ENCODE results near the gene CEMIP.
"Not testable (repeated sequence)": the region's sequence is repeated elsewhere in the genome, so short reads cannot be mapped to it uniquely, and the experiment has no call there.

CEMIP gene

GRCh38 chr15:80950291-80951078 lies 171.3 kb downstream of the CEMIP start:
- DNase-seq (ENCODE audit: low read depth in 2 of 2): no peak

GRCh38 chr15:80951941-80952340 lies 172.8 kb downstream of the CEMIP start:
- no peak for DNase-seq (ENCODE audit: low read depth in 2 of 2)

GRCh38 chr15:80953001-80953952 lies 174.1 kb downstream of the CEMIP start:
- no peak for DNase-seq (ENCODE audit: low read depth in 2 of 2)

- no peak for DNase-seq (ENCODE audit: low read depth in 2 of 2)
These were observed 175.0 kb downstream of the CEMIP start for GRCh38 chr15:80953953-80954778.

DNA sequence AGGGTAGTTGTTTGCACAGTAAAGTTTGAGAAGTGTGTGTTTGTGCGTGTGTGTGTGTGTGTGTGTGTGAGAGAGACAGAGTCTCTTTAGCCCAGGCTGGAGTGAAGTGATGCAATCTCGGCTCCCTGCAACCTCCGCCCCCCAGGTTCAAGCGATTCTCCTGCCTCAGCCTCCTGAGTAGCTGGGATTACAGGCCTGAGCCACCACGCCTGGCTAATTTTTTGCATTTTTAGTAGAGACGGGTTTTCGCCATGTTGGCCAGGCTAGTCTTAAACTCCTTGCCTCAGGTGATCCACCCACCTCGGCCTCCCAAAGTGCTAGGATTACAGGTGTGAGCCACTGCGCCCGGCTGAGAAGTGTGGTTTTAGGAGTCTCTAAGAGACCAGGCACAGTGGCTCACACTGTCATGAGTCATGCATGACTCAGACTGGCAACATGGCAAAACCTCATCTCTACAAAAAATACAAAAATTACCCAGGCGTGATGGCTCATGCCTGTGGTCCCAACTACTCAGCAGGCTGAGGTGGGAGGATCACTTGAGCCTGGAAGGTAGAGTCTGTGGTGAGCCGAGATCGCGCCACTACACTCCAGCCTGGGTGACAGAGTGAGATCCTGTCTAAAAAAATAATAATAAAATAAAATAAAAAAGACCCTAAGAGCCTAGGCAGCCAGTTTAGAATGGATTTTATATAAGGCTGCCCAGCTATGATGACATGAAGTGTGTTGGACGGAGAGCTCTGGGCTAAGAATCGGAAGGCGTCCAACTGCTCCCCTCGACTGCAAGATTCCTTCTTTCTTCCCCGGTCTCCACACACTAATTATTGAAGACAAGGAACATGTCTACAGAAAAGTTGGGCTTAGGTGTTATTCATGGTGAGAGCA lies 176.6 kb downstream of the CEMIP start:
- DNase-seq (ENCODE audit: low read depth in 2 of 2): peak in 1 of 2 donors; percentile 14

DNA sequence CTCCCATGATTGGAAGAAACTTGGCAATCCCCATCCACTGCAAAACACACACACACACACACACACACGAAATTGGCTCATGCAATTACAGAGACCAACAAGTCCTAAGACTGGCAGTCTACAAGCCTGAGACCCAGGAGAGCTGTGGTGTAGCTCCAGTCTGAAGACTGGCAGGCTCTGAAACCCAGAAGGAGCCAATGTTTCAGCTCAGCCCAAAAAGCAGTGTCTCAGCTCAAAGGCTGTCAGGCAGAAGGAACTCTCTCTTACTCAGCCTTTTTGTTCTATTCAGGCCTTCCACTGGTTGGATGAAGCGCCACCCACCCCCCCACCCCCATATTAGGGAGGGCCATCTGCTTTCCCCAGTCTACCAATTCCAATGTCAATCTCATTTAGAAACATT lies 178.4 kb downstream of the CEMIP start:
- DNase-seq (ENCODE audit: low read depth in 2 of 2): no peak

- DNase-seq (ENCODE audit: low read depth in 2 of 2): no peak
These were observed 178.8 kb downstream of the CEMIP start for GRCh38 chr15:80957976-80958375.

DNA sequence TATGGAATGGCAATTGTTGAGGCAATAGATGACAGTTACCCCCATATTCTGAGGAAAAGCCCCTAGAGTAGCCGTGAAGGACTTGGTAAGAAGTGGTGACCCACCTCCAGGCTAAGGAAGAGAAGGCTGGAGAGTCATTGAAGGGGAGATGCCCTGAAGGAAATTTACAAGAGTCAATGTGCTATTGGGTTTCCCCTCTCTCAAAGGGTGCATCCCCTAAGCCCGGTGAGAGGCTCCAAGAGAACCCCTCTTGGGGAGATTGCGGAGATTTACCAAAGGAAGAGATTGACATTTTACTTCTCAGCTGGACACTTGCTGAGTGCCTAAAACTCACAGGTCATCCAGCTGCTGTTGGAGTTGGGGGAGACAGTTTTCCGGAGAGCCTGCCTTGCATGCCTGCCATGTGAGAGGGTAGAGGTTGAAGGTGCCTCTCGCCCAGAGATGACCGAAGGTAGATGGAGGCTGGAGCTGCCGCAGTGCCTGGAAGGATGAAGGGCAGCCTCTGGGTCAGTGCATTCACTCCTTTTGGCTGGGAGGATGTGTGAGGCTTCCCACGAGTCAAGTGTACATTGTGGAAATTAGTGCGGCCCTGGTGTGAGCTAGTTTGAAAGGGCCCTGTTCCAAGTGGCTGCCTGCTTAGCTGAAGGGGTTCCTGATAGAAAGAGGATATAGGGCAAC lies 179.8 kb downstream of the CEMIP start:
- DNase-seq (ENCODE audit: low read depth in 2 of 2): no peak

- DNase-seq (ENCODE audit: low read depth in 2 of 2): not testable (repeated sequence)
These were observed 186.3 kb downstream of the CEMIP start for GRCh38 chr15:80965454-80965853.

DNA sequence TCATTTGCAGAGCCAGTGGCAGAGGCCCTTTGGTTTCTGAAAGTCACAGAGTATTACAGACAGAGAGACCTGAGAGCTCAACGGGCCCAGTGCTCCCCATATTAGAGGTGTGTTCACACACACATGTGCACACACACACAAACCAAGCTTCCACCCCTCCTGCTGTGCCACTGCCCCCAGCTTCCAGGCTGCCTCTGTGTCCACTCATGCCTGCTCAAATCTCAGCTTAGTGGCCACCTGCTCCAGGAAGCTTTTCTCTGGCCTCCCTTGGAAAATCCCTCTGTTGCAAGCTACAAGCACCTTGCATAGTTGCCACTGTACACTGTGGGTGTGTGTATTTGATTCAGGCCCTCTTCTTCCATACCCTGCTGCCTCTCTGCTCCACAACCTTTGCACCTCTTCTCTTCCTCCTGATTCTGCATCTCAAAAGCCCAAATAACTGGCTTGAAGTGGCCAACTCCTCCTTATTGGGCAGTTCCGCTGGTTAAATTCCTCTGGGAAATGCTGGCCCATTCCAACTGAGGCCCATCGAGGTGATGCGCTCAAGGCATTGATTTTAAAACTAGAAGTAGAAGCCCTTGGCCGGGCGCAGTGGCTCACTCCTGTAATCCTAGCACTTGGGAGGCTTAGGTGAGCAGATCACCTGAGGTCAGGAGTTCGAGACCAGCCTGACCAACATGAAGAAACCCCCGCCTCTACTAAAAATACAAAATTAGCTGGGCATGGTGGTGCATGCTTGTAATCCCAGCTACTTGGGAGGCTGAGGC lies 187.4 kb downstream of the CEMIP start:
- DNase-seq (ENCODE audit: low read depth in 2 of 2): no peak

DNA sequence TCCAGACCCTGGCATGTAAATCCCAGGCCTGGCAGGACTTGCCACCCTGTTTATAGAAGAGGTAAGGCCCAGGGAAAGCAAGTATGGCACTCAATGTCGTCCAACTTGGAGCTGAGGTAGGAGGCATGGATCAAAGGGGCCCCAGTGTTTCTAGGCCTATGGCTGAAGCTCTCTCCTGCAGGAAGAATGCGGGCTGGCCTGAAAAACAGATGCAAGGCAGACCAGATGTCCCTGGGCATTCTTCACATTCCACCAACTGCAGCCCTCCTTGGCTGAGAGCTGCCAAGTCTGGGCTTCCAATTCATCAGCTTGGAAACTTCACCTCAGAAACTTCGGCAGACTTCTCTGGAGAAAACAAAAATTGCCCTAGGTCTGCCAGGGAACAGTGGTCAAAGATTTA lies 188.3 kb downstream of the CEMIP start:
- no peak for DNase-seq (ENCODE audit: low read depth in 2 of 2)

GRCh38 chr15:80967991-80968510 lies 188.9 kb downstream of the CEMIP start:
- DNase-seq (ENCODE audit: low read depth in 2 of 2): no peak

GRCh38 chr15:80969316-80969715 lies 190.1 kb downstream of the CEMIP start:
- no peak for DNase-seq (ENCODE audit: low read depth in 2 of 2)

DNA sequence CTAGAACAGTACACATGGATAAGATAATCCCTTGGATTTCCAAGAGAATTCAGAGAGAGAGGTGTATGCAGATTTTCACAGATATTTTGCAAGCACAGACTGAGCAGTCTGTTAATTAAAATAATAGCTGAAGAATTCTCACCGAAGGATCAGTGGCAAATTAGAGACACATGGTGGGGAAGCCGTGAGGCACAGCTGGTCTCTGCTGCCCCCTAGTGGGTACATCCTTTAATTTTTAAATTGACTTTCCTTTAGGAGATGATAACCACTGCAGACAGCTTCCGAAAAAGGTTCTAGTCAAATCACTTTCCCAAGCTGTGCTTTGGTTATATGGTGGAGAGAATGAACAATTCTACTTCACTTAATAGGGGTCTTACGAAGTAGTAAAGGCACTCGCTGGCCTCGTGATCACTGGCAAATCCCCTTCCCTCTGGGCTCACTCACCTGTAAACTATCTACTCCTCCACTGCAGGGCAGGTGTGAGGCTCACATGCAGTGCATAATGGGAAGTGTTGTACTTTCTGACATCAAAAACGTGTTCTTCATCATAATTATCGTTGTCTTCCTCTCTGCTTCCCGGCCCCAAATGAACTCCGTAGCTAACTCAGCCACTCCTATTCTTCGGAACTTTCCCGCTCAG lies 191.0 kb downstream of the CEMIP start:
- DNase-seq (ENCODE audit: low read depth in 2 of 2): peak; percentile 23 to 40

DNA sequence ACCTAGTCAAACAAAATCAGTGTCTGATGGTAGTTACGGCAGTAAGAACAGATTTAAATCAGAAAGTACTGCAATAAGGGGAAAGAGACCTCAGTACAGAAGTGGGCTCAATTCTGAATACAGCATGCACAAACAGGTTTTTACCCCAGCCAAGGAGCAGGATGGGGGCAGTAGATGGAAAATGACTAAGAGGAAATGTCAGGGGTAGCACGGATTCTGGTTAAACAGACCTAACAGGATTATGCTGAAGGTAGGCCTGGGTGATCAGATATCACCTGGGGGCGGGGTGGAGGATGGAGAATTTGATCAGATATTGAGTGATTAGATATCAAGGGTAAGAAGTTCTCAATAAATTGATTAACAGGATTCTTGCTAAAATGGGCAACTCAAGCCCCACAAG lies 191.5 kb downstream of the CEMIP start:
- no peak for DNase-seq (ENCODE audit: low read depth in 2 of 2)

- no peak for DNase-seq (ENCODE audit: low read depth in 2 of 2)
These were observed 192.0 kb downstream of the CEMIP start for GRCh38 chr15:80971143-80971542.

GRCh38 chr15:80972276-80972675 lies 193.1 kb downstream of the CEMIP start:
- DNase-seq (ENCODE audit: low read depth in 2 of 2): no peak

- DNase-seq (ENCODE audit: low read depth in 2 of 2): no peak
These were observed 195.7 kb downstream of the CEMIP start for GRCh38 chr15:80974914-80975313.

- DNase-seq (ENCODE audit: low read depth in 2 of 2): no peak
These were observed 197.7 kb downstream of the CEMIP start for GRCh38 chr15:80976851-80977250.

All from stimulated activated CD4-positive, alpha-beta T cell treated with anti-CD3 and anti-CD28 coated beads, Interleukin-1b, Interleukin-23, amount 100 ng/mL, for 1 hour (primary cell).